HG02884 (cell line): ENCODE measurements around the gene TMED10.

Experiments used
- ATAC-seq: cut with Tn5 transposase; IDR thresholded peaks from one replicate; pipeline ENCODE4 v1.9.1; 2021; ENCODE audit warnings: mild to moderate bottlenecking, moderate library complexity; ENCODE audit not compliant: unreplicated experiment

Gene TMED10

DNA sequence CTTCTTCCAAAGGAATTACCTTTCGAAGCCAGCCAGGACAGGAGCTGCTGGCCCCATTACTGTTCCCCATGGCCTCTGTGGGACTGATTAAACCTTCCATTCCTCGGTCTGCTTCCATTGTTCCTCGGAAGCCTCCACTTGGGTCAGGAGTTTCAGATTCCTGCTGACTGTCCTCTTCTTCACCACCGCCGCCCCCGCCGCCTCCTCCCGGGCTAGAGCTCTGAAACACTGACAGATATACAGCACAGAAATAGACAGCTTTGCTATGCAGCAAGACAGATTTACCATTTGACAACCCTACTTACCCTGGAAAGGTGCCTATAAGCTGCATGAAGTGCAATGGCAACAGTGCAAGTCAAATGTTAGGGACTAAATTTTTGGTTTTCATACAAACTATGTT lies 85.2 kb downstream of the TMED10 start:
- no peak for ATAC-seq

DNA sequence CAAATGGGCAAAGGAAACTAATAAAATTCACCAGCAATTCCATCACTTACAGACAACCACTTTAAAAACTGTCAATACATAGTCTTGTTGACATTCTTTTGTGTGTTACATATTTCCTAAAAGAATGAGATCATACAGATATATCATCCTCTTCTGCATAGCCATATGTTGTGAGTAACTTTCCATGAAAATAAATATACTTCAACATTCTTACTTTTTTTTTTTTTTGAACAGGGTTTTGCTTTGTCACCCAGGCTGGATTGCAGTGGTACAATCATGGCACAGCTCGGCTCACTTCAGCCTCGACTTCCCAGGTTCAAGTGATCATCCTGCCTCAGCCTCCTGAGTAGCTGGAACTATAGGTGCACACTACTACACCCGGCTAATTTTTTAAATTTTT lies 86.1 kb downstream of the TMED10 start:
- no peak for ATAC-seq

DNA sequence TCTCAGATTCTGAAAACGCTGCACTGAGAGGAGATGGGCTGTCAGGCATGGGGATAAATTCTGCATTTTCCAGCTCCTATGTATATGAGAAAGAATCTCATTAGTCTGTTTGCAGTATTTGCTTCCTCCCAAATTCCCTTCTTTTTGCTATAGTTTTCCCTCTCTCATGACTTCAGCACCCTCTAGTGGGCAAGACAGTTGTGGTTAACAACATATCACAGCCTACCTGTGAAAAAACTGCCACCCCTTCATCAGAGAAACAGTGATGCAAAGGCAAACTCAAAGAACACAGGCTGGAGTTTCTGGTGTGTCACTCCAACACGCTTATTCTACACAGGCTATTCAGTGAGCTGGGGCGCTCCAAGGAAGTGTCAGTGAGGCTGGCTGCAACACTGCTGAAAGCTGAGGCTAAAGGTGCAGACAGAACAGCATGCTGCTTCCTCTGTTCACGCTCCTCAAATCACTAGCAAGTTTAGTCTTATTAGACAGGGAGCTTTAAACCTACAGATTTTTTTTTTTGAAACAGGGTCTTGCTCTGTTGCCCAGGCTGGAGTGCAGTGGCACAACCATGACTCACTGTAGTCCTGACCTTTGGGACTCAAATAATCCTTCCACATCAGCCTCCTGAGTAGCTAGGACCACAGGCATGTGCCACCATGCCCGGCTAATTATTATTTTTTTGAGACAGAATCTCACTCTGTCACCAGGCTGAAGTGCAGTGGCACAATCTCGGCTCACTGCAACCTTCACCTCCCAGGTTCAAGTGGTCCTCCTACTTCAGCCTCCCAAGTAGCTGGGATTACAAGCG lies 87.6 kb downstream of the TMED10 start:
- no peak for ATAC-seq

DNA sequence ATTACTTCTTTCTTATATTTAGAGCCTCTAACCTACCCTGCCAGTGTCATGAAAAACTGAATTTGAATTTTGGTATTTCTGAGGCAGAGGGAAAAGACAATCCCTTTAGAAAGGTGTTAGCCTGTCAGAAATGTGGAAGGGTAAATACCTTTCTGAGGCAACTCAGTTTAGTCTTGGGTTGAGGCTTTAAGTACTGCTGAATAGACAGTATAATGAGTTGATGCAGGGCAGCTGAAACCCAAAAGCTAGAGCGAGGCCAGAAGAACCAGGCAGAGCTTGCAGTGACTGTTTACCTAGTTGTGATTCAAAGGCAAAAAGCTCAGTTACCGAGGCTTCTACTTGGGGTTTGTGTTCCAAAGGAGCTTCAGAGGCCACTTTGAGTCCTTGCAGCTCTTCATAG lies 88.3 kb downstream of the TMED10 start:
- no peak for ATAC-seq

DNA sequence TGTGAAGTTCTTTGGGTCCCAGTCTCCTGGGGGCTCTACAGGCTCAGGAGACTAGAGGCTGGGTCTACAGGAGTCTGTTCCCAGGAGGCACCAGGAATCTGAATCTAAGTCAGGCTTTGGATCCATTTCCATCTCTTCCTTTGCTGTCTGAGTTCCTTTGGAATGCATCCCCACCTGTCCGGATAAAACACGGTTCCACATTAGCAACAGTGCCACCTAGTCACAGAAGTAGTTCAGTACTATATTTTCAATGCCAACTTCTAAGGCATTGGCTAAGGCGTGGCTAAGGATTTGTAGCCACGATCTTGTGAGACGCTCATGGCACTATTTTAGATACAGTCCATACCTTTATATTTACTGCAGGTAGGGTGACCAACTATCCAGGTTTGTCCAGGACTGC lies 91.9 kb downstream of the TMED10 start:
- no peak for ATAC-seq

DNA sequence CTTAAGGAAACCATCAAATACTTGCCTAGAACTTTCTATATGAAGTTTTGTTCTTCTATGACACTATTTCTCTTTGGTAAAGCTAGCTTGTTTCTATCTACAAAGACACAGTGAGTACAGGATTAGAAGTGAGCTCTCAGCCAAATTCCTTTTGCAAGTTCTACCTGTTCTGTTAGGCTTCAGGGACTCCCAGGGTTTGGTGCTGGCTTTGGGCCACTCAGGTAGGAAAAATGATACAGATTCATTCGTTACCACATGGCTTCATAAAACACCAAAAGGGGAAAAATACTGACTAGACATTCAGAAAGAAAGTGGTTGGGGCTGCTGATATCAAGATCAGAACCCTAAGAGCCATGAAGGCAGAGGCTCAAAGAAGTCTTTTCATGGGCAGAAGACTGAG lies 93.1 kb downstream of the TMED10 start:
- ATAC-seq = no peak

DNA sequence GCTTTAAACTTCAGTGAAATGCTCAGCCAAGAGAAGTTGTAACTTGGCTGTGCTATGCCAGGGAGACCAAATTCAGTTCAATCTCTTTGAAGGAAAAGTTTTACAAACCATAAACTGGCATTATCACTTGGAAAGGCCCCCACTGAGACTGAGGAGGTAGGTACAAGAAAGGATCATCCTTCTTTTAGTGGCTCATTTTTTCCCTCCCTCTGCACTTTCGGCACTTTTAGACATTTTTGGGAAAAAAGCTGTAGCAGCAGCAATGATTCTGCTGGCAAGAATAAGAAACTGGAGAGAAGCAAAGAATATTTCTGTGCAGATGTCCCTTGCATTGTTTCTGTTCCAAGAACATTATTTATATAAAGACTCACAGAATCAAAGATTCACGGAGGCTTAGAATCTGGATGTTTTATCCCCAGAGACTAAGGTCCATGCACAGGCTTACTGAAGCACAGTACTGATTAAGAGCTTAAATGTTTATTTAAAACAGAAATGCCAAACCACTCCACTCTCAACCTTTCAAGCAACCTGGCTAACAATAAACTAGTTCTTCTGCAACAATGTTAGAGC lies 94.7 kb downstream of the TMED10 start:
- no peak for ATAC-seq
